Right forelimb (tissue), 1 donor: ENCODE data around the gene GIGYF2.
A peak's percentile ranks its signal among the peaks of the same experiment; 100 is the strongest.

Experiments
- DNase-seq: peaks from one replicate; pipeline ENCODE4 v3.0.0-alpha.2; 2018

The GIGYF2 gene

GRCh38 chr2:232871418-232871834, 174.3 kb downstream of the GIGYF2 start:
- DNase-seq: peak; percentile 53

DNA sequence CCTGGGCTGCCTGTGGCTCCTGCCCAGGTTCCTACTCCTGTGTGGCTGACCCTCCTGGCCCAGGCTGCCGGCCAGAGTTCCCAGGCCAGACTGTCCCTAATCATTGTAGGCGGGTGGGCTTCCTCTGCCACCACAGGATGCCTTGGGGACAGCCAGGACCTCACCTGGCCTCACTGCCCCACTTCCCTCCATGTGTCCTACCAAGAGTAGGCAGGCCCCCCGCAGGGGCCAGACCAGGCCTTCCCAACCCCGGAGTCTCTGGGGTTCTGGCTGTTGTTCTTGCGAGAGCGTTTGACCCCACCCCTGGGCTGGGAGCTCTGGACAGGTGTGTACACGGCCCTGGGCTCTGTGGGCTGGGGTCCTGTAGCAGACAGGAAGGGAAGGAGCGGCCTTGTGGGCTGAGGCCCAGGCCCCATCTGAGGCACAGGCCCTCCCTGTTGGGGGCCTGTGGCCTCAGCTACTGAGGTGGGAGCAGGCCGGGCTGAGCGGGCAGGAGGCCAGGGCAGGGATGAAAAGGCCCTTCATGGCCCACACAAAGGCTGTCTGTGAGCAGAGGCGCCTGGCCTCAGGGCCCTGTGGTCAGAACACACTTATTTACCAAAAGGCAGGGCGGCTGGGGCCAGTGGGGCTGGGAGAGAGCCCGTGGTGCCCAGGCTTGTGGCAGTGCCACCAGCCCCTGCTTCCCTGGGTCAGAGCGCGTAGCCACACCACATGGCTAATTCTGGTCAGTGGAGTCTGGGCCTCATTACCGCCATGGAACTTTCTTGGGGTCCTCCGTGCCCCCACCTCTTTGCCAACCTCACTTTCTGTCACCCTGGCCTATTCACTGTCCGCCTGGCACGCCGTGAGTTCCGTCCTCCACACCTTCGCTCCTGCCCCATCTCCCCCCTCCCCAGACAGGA, 175.0 kb downstream of the GIGYF2 start:
- peak; percentile 68 for DNase-seq

DNA sequence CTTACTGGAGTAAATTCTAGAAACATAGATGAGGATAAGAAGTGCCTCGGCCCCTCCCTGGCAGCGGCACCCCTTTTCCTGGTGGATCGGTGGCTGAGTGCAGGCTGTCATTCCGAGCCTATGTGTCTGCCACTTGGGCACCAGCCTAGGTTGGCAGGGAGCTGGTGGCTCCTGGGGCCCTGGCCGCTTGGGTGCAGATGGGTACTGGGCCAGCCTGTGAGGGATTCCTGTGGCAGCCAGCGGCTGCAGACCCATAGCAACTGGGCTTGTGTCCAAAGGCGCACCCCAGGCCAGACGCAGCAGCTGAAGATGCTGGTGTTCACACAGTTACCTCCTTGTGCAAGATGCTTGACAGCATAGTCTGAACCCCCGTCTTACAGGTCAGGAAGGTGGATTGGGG, 175.7 kb downstream of the GIGYF2 start:
- DNase-seq: peak; percentile 47

GRCh38 chr2:232873292-232873908, 176.3 kb downstream of the GIGYF2 start:
- DNase-seq: peak; percentile 42

DNA sequence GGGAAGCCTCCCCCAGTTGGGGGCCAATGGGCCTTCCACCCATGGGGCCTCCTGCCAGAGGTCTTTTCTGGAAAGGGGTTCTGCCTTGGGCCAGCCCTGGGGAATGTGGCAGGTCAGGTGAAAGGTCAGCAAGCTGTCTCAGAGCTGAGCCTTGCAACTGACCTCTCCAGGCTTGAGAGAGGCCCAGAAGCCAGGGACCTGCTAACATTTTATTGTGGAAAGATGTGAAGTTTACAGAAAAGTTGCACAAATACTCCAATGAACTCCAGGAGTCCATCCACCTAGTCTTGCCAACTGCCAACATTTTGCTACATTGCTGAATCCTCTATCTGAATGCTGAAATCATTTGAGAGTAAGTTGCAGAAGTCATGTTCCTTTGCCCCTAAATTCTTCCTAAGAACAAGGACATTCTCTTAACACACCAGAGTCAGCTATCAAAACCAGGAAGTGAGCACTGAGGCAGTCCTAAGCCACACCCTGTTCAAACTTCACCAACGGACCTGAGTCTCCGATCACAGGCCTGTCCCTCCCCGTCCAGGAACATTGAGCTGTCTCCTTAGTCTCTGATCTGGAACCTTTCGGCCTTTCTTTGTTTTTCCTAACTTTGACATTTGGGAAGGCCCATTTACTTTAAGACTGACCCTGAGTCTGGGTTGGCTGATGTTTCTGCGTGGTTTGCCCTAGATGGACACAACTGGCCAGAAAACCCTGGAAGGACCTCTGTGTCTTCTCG, 176.9 kb downstream of the GIGYF2 start:
- DNase-seq: peak; percentile 40

DNA sequence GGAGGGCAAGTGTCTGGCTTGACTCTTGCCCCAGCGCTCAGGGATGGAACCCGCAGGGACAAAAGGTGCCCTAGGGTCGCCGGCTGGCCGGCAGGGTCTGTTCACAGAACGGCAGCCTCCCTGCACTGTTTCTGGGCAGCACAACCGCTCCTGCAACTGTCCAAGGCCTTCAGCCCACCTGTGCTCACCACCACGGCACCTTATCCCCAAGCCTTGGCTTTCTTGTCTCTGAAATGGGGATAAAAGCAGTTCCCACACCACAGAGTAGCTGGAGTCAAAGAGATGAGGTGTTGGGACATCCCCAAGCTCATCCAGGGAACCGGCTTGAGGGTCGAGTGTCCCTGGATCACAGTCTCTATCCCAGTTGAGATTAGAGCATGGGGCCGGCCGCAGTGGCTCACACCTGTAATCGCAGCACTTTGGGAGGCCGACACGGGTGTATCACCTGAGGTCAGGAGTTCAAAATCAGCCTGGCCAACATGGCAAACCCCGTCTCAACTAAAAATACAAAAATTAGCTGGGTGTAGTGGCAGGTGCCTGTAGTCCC, 177.6 kb downstream of the GIGYF2 start:
- DNase-seq: peak; percentile 38

DNA sequence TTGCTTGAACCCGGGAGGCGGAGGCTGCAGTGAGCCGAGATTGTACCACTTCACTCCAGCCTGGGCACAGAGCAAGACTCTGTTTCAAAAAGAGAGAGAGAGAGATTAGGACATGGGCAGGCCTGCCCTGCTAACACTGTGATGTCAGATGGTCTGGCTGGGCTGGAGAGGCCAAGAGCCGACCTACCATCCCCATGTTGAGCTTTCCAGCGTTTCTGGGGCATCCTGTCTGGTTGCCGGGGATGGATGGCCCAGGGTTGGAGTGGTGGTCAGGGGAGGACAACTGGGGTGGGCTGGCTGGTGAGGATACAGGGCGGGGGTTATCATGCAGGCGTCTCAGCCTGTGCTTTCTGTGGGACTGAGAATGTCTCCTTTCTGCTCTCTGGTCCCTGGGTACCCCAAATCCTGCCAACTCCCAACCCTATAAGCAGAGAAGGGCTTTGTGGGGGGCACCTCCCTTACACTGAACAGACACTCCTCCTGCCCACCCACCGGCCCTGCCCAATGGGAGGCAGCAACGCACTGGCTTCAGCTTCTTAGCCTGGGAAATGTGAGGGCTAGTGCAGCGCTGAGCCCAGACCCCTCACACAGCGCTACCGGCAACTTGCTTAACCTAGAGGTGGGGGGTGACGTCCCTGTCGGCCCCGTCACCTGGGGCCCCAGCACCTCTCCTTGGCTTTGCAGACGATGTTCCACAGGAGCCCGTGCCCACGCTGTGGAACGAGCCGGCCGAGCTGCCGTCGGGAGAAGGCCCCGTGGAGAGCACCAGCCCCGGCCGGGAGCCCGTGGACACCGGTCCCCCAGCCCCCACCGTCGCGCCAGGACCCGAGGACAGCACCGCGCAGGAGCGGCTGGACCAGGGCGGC, 178.4 kb downstream of the GIGYF2 start:
- peak; percentile 41 for DNase-seq

- peak; percentile 65 for DNase-seq
These were observed 179.2 kb downstream of the GIGYF2 start for GRCh38 chr2:232876161-232876977.

DNA sequence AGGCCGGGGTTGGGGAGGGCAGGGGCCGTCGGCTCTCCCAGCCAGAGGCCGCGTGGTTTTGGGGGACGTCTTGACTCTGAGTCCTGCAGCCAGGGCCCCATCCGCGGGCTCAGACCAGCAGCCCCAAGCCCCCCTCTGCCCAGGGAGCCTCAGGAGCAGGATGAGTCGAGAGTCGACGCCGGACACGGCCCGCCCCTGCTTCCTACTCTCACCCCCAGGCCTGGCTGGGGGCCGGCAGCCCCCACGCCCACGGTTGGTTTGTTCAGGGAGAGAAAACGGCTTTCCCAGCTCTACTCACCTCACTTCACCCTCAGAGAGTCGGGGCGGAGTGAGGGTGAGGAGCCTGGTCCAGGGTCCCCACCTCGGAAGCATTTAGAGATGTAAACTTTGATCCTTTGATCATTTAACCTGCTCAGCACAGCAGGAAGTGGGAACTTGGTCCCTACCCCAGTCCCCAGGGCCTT, 179.9 kb downstream of the GIGYF2 start:
- DNase-seq: peak; percentile 51

DNA sequence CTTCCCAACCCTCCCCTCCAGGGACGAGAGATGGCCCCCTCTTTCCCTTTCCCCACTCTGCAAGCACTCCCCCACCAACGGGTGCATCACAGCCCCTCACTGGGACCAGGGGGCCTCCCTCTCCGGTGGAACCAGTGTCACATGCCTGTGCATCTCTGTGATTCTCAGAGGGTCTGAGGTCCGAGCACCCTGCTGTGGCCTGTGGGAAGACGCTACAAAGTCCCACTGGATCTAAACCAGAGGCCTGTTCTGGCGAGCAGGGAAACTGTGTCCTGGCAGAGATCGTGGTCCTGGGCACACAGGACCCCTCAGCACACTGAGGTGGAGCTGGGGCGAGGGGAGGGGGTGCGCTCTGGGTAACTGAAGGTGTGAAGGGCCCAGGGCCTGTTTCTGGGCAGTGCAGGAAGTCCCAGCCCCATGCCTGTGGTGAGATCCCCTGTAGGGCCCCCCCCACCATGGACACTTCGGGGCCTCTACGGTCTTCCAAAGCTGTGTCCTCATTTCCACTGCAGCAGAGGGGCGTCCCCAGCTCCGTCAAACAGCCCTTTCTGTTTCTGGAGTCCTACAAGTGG, 180.9 kb downstream of the GIGYF2 start:
- DNase-seq: peak; percentile 22

- peak; percentile 40 for DNase-seq
These were observed 181.9 kb downstream of the GIGYF2 start for GRCh38 chr2:232878855-232879617.

- DNase-seq: peak; percentile 38
These were observed 182.7 kb downstream of the GIGYF2 start for GRCh38 chr2:232879618-232880494.

- DNase-seq: no peak
These were observed 183.7 kb downstream of the GIGYF2 start for GRCh38 chr2:232880764-232881351.

GRCh38 chr2:232882085-232882484, 185.0 kb downstream of the GIGYF2 start:
- no peak for DNase-seq

- DNase-seq: no peak
These were observed 185.5 kb downstream of the GIGYF2 start for GRCh38 chr2:232882505-232883115.

- DNase-seq: no peak
These were observed 186.1 kb downstream of the GIGYF2 start for GRCh38 chr2:232883116-232883721.

- DNase-seq: no peak
These were observed 186.9 kb downstream of the GIGYF2 start for GRCh38 chr2:232884001-232884421.
